SU-DHL-6 (cell line): Measurements from ENCODE around the gene ZDHHC4.

Experiments used
- H2AFZ ChIP-seq: fragments of 200-600 bp; sonication (generic); 2 replicates; pipeline ENCODE4 v1.6.1; 2014; ENCODE audit warnings: low read depth, mild to moderate bottlenecking, moderate library complexity, mixed read lengths, antibody characterized with exemption, low read length; ENCODE audit not compliant: severe bottlenecking
- H3F3A ChIP-seq: fragments of 200-600 bp; shearing (Covaris generic); 2 replicates; pipeline ENCODE4 v1.6.0; 2016; ENCODE audit warnings: antibody characterized with exemption, mild to moderate bottlenecking; ENCODE audit not compliant: insufficient read depth
- H3K27ac ChIP-seq: fragments of 200-600 bp; sonication (generic); 2 replicates; pipeline ENCODE4 v1.5.1; 2016; ENCODE audit warnings: low read depth, mild to moderate bottlenecking, low read length, moderate library complexity, mixed read lengths
- H3K27me3 ChIP-seq: fragments of 200-600 bp; sonication (generic), shearing (Covaris generic); 2 replicates; pipeline ENCODE4 v1.6.0; 2014; ENCODE audit warnings: mild to moderate bottlenecking, low read length
- H3K36me3 ChIP-seq: fragments of 200-600 bp; sonication (generic); 2 replicates; pipeline ENCODE4 v1.6.1; 2014; ENCODE audit warnings: mild to moderate bottlenecking, low read length, mixed read lengths
- H3K4me2 ChIP-seq: fragments of 300-600, 200-600 bp; shearing (Covaris generic), sonication (generic); 2 replicates; pipeline ENCODE4 v1.6.0; 2014; ENCODE audit warnings: low read length, low read depth, mild to moderate bottlenecking; ENCODE audit not compliant: poor library complexity, severe bottlenecking
- H3K4me3 ChIP-seq: fragments of 200-600 bp; sonication (generic); 2 replicates; pipeline ENCODE4 v1.5.1; 2014; ENCODE audit warnings: antibody characterized with exemption, low read length, mild to moderate bottlenecking, mixed read lengths; ENCODE audit not compliant: insufficient read depth, poor library complexity, severe bottlenecking
- H3K79me2 ChIP-seq: fragments of 200-600 bp; sonication (generic); 2 replicates; pipeline ENCODE4 v1.6.1; 2014; ENCODE audit warnings: mild to moderate bottlenecking, low read length, moderate library complexity; ENCODE audit not compliant: insufficient read depth
- H3K9ac ChIP-seq: fragments of 200-600 bp; sonication (generic); 2 replicates; pipeline ENCODE4 v1.7.0; 2014; ENCODE audit warnings: mild to moderate bottlenecking, low read length
- H3K9me2 ChIP-seq: fragments of 200-600 bp; sonication (generic); replicated peaks from 2 replicates; pipeline ENCODE4 v1.6.1; 2014; ENCODE audit warnings: low read length; ENCODE audit not compliant: insufficient read depth
- H3K9me3 ChIP-seq: fragments of 200-600 bp; sonication (generic); 2 replicates; pipeline ENCODE4 v1.6.1; 2014; ENCODE audit warnings: low read length, mixed read lengths; ENCODE audit not compliant: insufficient read depth
- H4K20me1 ChIP-seq: fragments of 200-600 bp; sonication (generic); 2 replicates; pipeline ENCODE4 v1.6.1; 2014; ENCODE audit warnings: low read depth, mild to moderate bottlenecking, antibody characterized with exemption, low read length, moderate library complexity, mixed read lengths
- CTCF ChIP-seq: fragments of 200-600 bp; sonication (generic); IDR thresholded peaks from one replicate; pipeline ENCODE4 v1.5.1; 2017; ENCODE audit warnings: antibody characterized with exemption, mild to moderate bottlenecking, low read length, moderate library complexity; ENCODE audit not compliant: insufficient read depth, poor library complexity, severe bottlenecking
- EZH2phosphoT487 ChIP-seq: fragments of 200-600 bp; sonication (generic), shearing (Covaris generic); conservative IDR thresholded peaks from 2 replicates; pipeline ENCODE4 v1.6.1; 2018; ENCODE audit warnings: mild to moderate bottlenecking, antibody characterized with exemption, low read length, moderate library complexity, mixed read lengths

The ZDHHC4 gene

GRCh38 chr7:6545398-6546126 is 31.7 kb upstream of the ZDHHC4 start:
- H3K79me2 ChIP-seq, result no peaks in the 10 kb centered on the region
- H3K27me3 ChIP-seq, result no peaks in the 10 kb centered on the region
- no peaks in the 10 kb centered on the region for H3K9me2 ChIP-seq
- H3K9me3 ChIP-seq, result no peaks in the 10 kb centered on the region
- H3K9ac ChIP-seq, result no peak overlapping the region
- H3F3A ChIP-seq, result no peaks in the 10 kb centered on the region
- no peak for TF ChIP-seq CTCF
- no peak for TF ChIP-seq EZH2phosphoT487
- H2AFZ ChIP-seq, result no peak overlapping the region
- no peaks in the 10 kb centered on the region for H4K20me1 ChIP-seq
- H3K4me3 ChIP-seq, result no peak overlapping the region
- H3K4me2 ChIP-seq, result no peak overlapping the region
- H3K36me3 ChIP-seq, result no peaks in the 10 kb centered on the region
- H3K27ac ChIP-seq, result no peak overlapping the region

GRCh38 chr7:6546498-6547251 is 30.6 kb upstream of the ZDHHC4 start:
- H3K79me2 ChIP-seq, result no peaks in the 10 kb centered on the region
- H3K36me3 ChIP-seq, result no peaks in the 10 kb centered on the region
- H4K20me1 ChIP-seq, result no peaks in the 10 kb centered on the region
- no peaks in the 10 kb centered on the region for H3F3A ChIP-seq
- H3K9me2 ChIP-seq, result no peaks in the 10 kb centered on the region
- no peak overlapping the region for H3K4me3 ChIP-seq
- H3K4me2 ChIP-seq, result no peak overlapping the region
- no peaks in the 10 kb centered on the region for H3K9me3 ChIP-seq
- H3K9ac ChIP-seq, result no peak overlapping the region
- no peak overlapping the region for H2AFZ ChIP-seq
- no peak overlapping the region for H3K27ac ChIP-seq
- no peak for TF ChIP-seq CTCF
- TF ChIP-seq EZH2phosphoT487, result no peak
- H3K27me3 ChIP-seq, result no peaks in the 10 kb centered on the region

- Histone ChIP-seq H3K4me2 (no peak overlapping the region), H3K36me3 (no peaks in the 10 kb centered on the region), H2AFZ (no peak overlapping the region), H3K9me3 (no peaks in the 10 kb centered on the region), H3K9ac (no peak overlapping the region), H3K79me2 (no peaks in the 10 kb centered on the region), H3K27me3 (no peaks in the 10 kb centered on the region), H4K20me1 (no peaks in the 10 kb centered on the region), H3F3A (no peaks in the 10 kb centered on the region), H3K27ac (no peak overlapping the region), H3K9me2 (no peaks in the 10 kb centered on the region), H3K4me3 (no peak overlapping the region)
- TF ChIP-seq EZH2phosphoT487 (no peak), CTCF (no peak)
These were observed 29.9 kb upstream of the ZDHHC4 start for GRCh38 chr7:6547400-6547799.
